Ectodermal cell (in vitro differentiated cells): ENCODE results near the gene KIR2DL1.
"Not testable (repeated sequence)": the region's sequence is repeated elsewhere in the genome, so short reads cannot be mapped to it uniquely, and the experiment has no call there.

Experiments
- H3K27ac ChIP-seq: 2 replicates; pipeline ENCODE4 v1.7.0; 2013; ENCODE audit warnings: mild to moderate bottlenecking, low read depth, low read length; ENCODE audit not compliant: insufficient read depth, poor library complexity, severe bottlenecking
- H3K27me3 ChIP-seq: 2 replicates; pipeline ENCODE4 v1.7.0; 2013; ENCODE audit warnings: mild to moderate bottlenecking, low read length; ENCODE audit not compliant: insufficient read depth, control insufficient read depth, poor library complexity, severe bottlenecking
- H3K36me3 ChIP-seq: one replicate; pipeline ENCODE4 v1.7.0; 2013; ENCODE audit warnings: low read length; ENCODE audit not compliant: control insufficient read depth, insufficient read depth
- H3K4me1 ChIP-seq: one replicate; pipeline ENCODE4 v1.7.0; 2013; ENCODE audit warnings: low read length; ENCODE audit not compliant: control insufficient read depth, insufficient read depth
- H3K4me3 ChIP-seq: 2 replicates; pipeline ENCODE4 v1.7.0; 2013; ENCODE audit warnings: low read depth, low read length, control low read depth; ENCODE audit not compliant: insufficient read depth
- H3K9me3 ChIP-seq: 2 replicates; pipeline ENCODE4 v1.7.0; 2013; ENCODE audit warnings: mild to moderate bottlenecking, low read length, moderate library complexity; ENCODE audit not compliant: control insufficient read depth
- WGBS, 2 experiments: methylation state at CpG; one replicate each; pipeline ENCODE4 v1.1.7; 2013; ENCODE audit warnings: missing lambda C conversion rate in 2 of 2; 5-methylcytosine and 5-hydroxymethylcytosine counted together

Gene KIR2DL1

DNA sequence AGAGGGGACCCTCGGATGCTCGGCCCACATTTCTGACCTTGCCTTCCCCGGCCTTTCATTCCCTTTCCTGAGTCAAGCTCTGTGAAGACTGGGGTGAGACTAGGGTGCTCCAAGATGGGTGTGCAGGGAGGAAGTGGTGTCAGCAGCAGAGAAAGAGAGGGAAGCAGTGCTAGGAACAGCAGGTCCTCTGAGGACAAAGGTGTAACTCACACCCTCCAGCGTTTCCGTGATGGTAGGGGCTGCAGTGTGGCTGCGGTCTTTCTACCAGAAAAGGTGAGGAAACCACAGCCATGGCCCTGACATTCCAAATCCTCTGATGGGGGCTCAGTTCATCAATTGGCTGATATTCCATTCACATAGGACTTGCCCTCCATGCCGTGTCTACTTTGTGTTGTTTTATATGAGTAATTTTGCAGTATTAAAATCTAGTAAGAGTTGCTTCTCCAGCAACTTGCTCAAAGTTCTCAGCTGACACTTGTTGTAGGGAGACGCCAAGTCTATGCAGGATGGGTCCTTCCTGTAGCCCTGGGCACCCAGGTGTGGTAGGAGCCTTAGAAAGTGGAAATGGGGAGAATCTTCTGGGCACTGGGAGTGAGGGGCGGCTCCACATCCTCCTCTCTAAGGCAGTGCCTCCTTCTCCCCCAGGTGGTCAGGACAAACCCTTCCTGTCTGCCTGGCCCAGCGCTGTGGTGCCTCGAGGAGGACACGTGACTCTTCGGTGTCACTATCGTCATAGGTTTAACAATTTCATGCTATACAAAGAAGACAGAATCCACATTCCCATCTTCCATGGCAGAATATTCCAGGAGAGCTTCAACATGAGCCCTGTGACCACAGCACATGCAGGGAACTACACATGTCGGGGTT is 48.3 kb downstream of the KIR2DL1 start:
- H3K27ac ChIP-seq: no peak overlapping the region
- no peaks in the 10 kb centered on the region for H3K27me3 ChIP-seq
- no peak overlapping the region for H3K4me3 ChIP-seq
- no peaks in the 10 kb centered on the region for H3K36me3 ChIP-seq
- no peaks in the 10 kb centered on the region for H3K4me1 ChIP-seq
- peaks cover 21% of the 10 kb centered on the region for H3K9me3 ChIP-seq
- 78 to 80% methylated on average over 15 of the region's 15 CpGs for WGBS, 2 experiments

- not testable (repeated sequence) for H3K27me3 ChIP-seq, H3K4me3 ChIP-seq, H3K36me3 ChIP-seq, H3K9me3 ChIP-seq, H3K4me1 ChIP-seq, H3K27ac ChIP-seq
- WGBS, 2 experiments: 56 to 66% methylated on average over 4 of the region's 4 CpGs
Observed at GRCh38 chr19:54824416-54824815, 54.8 kb downstream of the KIR2DL1 start.

DNA sequence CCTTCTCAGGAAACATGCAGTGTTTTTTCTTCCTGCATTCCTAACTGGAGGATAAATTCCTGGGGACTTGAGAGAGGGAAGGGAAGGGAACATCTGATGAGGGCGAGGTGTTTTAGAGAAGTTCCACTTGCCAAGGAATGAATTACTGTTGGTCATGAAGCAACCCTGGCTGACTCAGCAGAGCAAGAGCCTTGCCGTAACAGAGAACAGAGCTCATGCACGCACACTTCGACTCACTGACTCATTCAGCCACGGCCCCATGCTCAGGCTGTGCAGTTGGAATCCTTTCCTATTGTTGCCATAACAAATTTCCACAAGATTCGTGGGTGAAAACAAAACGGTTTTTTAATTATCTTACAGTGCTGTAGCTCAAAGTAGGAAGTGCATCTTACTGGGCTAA is 55.7 kb downstream of the KIR2DL1 start:
- WGBS, 2 experiments: 69 to 71% methylated on average over 5 of the region's 7 CpGs

GRCh38 chr19:54828064-54828463 is 58.5 kb downstream of the KIR2DL1 start:
- H3K27ac ChIP-seq, H3K4me1 ChIP-seq, H3K27me3 ChIP-seq, H3K36me3 ChIP-seq, H3K9me3 ChIP-seq, H3K4me3 ChIP-seq: not testable (repeated sequence)
- WGBS, 2 experiments: 76% methylated on average over 6 to 7 of the region's 8 CpGs

More for the DNA sequence above, 55.7 kb downstream of the KIR2DL1 start:
- H3K4me1 ChIP-seq, H3K27me3 ChIP-seq, H3K4me3 ChIP-seq, H3K36me3 ChIP-seq, H3K9me3 ChIP-seq, H3K27ac ChIP-seq: not testable (repeated sequence)

DNA sequence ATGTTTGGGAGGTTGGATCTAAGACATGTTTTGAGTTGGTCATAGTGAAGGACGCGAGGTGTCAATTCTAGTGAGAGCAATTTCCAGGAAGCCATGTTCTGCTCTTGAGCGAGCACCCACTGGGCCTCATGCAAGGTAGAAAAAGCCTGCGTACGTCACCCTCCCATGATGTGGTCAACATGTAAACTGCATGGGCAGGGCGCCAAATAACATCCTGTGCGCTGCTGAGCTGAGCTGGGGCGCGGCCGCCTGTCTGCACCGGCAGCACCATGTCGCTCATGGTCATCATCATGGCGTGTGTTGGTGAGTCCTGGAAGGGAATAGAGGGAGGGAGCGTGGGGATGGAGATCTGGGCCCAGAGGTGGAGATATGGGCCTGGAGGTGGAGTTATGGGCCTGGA is 62.9 kb downstream of the KIR2DL1 start, which contains the start of gene KIR2DS4:
KIR2DS4 (plus strand) TSS at position 181 of the 400 bp plus-strand sequence.
- H3K4me3 ChIP-seq, H3K9me3 ChIP-seq, H3K27me3 ChIP-seq, H3K27ac ChIP-seq, H3K36me3 ChIP-seq, H3K4me1 ChIP-seq: not testable (repeated sequence)
- 85 to 87% methylated on average over 14 of the region's 14 CpGs for WGBS, 2 experiments
